GM21526 (cell line): ENCODE results near the gene NEK6.

Experiments used
- ATAC-seq: cut with Tn5 transposase; IDR thresholded peaks from one replicate; pipeline ENCODE4 v1.9.1; 2021; ENCODE audit warnings: moderate library complexity; ENCODE audit not compliant: unreplicated experiment, low FRiP score

NEK6 gene

DNA sequence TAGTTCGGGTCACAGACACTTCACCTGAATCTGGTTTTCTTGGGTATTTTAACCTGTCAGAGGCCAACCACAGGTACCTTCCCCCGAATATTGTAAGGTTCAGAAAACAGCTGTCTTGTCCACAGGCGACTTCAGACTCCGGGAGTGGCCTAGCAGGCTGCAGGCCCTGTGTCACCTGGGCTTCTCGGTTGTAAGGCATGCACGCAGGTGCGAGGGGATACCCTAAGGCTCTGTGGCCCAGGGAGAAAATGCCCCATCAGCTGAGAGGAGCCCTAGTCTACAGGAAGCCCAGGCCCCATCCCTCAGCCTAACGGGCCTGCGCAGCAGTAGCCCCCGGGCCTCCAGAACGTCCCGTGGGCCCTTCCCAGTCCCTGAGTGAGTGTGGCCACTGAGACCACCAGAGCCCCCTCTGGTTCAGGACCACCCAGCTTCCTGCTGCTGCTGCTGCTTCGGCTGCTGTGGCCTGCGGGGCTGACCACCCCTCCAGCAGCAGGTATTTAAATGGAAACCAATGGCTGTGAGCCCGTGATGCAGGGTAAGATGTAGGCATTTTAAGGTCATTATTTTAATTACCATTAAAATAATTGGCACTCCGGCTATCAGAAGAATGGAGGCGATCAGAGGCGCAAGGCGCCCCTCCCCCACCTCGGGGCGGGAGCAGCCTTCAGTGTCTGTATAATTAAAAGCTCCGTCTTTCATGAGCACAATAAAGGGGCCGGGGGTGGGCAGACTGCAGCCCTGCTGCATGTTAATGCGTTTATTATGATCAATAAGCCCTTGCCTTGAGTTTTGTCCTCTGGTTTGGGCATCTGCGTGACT, 92.1 kb downstream of the NEK6 start:
- ATAC-seq: no peak

DNA sequence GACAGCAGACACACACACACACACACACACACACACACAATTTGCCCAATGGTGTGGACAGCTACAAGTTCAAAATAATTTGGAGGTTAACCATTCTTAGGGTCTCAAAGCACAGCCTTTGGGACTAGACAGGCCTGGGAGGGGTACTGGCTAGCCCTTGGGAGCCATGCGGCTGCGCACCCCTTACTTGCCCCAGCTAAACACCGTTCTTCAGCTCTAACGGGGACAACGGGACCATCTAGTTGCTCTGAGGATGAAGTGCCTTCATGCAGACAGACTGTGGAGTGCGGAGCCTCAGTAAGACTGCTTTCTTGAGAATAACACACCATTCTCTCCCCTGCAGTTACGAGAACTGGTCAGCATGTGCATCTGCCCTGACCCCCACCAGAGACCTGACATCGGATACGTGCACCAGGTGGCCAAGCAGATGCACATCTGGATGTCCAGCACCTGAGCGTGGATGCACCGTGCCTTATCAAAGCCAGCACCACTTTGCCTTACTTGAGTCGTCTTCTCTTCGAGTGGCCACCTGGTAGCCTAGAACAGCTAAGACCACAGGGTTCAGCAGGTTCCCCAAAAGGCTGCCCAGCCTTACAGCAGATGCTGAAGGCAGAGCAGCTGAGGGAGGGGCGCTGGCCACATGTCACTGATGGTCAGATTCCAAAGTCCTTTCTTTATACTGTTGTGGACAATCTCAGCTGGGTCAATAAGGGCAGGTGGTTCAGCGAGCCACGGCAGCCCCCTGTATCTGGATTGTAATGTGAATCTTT, 92.9 kb downstream of the NEK6 start:
- no peak for ATAC-seq

DNA sequence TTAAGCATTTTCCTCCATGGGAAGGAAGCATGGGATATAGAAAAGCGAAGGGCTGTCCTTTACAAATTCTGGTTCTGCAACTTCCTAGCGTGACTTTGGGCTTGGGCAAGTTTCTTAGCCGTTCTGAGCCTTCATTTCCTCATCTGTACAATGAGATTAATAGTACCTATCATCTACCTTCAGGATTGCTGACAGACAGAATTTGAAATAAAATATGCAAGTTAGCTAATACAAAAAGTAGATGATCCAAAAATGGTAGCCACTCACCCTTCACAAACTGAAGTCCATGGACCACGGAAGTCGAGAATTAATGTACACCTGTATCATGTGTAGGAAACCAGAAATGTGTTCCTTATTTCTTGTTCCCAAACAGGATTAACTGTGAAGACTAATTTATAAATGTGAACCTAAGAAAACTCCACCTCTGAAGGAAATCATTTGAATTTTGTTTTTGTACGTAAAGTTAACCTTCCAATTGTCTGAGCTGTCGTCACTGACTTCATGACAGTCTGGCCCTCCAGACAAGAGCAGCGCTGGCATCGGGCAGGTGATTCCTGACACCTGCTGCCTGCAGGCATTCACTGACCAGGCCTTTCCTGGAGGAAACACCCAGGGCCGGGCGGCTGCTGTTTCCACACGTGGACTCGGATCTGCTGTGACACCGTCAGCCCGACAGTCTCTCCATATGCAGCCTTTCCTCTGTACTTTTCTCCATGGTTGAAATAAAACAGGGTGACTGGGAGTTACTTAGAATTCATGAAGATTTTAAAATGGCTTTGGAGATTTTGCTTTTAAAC, 94.1 kb downstream of the NEK6 start:
- ATAC-seq: no peak

DNA sequence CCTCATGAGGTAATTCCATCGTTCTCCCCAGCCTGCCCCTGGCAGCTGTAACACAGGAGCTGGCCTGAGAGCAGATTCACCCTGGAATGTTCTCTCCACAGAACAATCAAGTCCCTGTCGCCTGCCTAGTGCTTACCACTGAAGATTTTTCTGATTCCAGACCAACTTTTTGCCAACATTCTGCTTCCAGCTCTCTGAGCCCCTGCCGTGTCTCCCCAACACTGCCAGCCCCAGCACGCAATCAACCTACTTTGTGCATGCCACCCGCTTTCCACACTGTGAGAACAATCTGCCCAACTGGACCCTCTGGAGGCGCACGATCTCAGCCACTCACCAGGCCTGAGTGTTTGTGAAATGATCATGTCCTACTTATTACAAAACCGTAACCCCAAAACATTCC, 94.9 kb downstream of the NEK6 start:
- no peak for ATAC-seq

DNA sequence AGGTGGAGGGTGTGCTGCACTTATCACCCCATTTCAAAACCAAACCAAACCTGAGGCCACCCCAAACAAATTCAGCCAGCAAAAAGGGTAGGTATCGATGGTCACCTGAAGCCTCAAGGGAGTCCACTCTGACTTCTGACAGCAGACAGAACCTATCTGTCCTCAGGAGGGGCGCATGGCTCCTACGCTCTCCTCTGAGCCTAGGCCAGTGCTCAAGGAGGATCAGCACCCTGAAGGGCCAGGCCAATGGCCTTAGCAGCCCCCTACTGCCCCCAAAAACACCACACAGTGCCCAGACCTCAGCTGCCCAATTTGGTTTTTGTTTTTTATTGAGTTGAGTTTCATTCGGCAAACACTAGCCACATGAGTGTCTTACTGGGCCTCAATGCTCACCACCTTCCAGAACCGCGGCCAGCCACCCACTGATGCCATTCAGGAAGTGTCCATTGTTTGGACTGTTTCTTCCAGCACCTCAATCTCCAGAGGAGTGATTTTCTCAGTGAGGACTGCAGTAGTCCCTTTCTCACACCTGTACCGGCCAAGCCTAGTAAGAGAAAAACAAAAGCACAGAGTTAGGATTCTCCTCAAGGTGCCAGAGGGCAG, 95.5 kb downstream of the NEK6 start:
- no peak for ATAC-seq

DNA sequence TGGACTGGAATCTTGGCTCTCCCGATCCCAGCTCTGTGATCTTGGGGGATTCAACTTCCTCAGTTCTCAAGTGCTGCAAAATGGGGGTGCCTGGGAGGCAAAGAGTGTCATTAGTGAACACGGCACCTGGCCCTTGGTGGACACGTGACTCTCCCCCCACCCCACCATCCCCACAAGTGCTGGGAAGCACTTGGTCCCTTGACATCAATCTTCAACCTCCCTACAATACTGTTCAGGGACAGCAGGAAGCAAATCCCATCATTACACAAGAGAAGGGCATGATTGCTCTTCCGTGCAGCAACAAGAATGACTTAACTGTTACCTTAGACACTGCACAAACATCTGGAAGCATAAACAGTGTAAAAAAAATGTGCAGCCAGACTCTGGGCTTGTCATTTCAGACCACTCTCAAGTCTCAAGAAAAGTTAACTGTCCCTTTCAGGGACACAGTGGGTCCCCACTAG, 96.1 kb downstream of the NEK6 start:
- no peak for ATAC-seq

DNA sequence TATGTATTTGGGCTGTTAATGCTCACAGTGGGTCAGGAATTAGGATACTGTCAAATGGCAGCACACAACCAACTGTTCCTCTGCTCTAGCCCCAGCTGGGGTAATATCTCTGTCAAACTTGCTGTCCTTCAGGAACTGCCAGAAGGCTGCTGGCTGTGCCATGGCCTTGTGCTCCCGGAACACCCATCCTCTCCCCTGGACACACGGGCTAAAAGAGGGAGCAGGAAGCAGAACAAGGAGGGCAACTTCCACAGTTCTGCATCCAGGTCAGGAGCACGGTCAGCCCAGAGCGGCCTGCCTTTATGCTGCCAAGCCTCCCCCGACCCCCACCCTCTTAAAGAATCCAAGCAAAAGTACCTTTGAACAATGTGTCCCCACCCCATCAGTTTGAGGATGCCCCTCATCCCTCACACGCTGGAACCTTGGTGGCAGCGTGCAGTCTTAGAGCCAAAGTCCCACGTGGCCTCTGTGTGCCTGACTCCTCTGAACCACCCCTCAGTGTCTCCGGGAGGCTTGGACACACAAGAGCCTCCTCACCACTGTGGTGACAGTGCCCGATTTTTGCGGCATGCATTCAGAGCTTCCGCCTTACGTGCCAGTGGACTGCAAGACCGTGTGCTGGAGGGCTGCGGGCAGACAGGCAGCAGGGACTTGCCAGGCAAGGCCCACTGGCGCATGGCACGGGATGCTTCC, 96.7 kb downstream of the NEK6 start:
- ATAC-seq: no peak

DNA sequence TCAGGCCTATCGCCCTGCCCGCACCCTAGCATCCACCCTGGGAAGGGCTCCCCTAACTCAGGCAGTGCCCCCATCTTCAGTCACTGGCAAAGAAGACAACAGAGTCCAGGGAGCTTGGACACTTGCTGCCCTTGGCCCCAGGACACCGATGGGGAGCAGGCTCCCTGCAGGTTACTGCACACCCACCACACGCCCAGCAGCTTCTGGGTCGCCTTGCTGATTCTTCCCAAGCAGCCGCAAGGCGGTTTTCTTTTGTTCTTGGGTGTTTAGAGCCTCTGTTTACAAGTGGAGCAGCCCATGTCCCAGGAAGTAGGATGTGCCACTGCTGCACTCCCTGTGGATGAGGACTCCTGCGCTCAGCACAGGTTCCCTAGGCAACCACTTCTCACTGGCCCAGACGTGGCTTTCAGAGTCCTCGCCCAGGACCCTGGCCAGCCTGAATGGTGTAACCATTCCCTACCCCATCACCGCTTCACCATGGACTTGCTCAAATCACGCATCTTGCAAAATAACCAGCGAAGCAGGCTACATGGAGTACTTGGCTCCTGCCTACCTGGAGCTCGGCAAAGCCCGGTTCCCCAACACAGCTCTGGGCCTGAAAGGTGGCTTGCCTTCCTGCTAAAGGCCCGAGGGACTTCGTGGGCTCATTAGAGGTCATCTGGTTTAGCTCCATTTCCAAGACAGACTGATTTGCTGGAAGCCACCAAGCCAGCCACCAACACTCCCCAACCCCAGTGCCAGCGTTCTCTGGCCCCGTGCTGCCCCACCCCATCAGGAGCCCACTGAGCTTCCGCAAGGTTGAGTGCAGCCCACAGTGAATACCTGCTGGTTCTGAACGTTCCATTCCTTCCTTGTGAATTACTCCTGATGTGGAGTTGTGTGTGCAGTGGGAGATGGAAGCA, 97.5 kb downstream of the NEK6 start:
- no peak for ATAC-seq

DNA sequence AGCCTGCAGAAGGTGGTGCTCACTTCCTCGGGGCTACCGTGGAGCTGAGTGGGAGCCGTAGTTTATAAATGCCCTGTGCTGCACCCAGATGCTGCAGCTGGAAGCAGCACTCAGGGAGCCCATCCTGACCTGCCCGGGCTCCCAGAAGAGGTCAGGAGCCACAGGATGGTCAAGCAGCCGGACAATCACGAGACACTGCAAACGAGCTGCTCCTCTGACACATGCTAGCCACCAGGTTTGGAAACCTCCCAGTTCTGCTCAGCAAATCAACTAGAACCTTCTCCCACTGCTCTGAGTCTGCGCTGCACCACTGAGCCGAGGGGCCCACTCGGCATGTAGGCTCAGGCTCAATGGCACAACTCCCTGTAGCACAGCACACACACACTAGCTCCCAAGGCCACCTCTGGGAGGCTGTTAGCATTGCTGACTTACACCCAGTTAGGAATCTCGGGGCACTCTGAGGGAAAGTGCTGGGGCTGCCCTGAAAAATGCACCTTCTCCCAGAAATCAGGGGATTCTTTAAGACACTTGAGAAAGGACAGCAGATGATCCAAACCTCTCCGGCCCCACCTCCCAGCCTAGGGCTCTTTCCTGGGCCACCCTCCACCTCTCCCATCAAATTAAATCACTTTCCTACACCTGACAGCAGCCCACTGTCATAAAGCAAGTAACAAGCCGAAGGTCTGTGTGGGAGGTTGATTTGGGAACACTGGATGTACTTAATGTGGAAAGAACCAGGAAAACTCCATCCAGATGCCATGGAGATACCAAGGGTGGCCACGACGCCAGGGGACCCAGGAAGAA, 98.4 kb downstream of the NEK6 start:
- ATAC-seq: no peak

DNA sequence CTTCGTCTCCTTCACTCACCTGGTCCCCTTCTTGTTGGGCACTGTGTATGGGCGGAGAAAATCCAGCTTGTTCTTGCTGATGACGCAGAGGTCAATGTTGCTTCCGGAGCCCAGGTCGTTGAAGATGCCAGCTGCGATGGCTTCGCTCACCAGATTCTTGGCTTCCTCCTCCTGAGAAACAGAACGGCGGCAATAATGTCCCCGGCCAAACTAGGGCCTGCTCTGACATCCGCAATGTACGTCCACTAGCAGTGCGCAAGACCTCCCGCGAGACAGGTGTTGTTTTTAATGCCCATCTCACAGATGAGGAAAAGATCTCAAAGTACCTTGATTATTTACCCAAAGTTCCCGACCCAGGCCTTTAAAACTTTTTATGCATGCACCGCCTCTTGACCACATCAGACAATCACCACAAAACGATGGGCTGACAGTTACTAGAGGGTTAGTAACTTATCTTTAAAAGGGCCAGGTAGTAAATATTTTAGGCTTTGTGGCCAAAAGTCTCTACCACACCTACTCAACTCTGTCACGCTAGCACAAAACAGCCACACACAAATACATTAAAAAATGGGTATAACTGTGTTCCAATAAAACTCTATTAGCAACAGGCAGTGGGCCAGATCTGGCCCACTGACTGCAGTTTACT, 99.1 kb downstream of the NEK6 start:
- ATAC-seq: no peak

DNA sequence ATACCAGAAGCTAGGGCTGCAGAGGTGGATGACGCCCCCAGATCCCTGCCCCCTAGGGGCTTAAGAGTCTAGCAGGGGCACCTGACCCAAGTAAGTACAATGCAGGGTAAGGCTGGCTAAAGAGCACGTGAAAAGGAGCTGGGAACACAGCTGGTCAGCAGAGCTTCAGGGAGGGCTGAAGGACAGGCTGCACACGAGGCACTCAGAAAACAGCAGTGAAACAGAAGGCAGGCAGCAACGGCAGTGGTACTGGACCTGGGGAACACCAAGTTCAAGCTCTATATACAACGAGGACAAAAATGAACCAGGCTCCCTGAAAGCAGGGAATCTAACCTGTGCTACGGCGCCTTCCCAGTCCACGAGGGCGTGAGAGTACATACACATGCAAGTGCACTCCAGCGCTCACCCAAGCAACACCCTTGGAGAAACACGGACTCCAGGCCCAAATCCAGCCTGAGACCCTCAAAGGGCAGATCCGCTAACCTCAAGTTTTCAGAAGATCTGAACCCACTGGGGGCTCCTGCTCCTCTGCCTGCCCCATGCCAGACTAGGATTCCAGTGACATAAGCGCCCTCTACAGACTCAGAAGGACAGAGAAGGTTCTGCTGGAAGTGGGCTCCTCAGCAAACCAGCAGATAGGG, 100.1 kb downstream of the NEK6 start:
- no peak for ATAC-seq

DNA sequence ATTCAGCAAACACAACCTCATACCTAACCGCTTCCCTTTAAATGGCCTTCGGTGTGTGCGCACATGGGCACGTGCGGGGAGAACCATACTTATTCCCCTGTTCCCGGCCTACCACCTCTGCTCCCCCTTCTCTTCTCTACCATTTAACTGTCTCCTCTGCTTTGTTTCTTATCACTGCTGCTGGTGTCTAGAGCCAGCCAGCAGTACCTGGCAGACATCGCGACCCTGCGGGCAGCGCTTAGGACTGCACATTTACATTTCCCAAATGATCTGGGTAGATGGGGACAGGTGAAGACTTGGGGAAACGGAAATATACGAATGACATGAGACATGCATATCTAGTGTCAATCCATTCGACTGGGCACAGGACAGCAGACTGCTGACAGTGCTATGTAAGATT, 100.9 kb downstream of the NEK6 start:
- no peak for ATAC-seq

DNA sequence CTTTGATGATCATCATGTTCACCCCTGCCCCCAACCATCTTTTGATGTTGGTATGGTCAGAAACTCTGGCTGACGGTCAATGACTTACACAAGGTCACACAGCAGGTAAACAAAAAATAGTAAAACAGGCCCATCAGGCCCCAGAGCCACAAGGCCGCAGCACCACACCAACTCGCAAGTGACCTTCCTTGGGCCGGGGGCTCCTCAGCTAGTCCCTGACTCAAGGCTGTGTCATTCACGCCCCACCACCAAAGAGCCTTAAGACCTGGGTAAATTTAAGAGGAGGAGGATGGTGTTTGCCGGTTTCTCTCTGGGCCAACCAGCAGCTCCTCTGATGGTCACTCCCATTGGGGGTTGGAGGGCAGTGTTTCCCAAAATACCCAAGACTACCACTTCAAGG, 101.7 kb downstream of the NEK6 start:
- ATAC-seq: no peak

DNA sequence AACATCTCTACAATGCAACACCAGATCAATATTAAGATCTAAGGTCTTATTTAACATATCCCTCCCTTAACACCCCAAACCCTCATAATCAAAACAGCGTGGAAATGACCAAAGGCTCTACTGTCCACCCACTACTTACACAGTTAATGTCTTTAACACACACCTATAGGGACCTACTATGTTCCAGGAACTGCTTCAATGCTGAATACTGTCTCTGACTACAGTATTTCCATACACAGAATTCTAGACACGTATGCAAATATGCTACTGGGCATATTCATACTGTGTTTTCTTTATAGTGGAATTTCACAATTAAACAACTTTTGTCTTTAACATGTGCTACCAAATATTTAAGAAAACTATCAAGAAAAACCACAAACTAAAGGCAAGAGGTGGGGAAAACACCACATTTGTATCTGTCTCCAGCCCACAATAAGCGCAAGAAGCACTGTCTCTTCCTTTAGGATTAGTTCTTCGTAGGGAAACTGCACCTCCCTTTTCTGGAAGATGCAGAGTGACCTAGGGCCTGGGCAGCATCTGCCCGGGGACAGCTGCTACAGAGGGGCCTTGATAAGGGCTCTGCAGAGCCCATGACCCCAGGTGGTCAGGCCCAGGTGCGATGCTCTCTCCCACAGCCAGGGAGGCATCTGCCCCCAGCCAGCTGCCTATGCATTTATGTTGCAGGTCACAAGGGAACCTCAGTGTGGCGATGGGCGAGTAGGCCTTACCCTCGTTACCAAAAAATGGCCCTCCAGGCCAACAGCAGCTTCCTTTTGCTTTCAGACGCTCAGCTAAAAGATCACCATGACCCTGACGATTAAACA, 102.3 kb downstream of the NEK6 start:
- ATAC-seq: no peak

DNA sequence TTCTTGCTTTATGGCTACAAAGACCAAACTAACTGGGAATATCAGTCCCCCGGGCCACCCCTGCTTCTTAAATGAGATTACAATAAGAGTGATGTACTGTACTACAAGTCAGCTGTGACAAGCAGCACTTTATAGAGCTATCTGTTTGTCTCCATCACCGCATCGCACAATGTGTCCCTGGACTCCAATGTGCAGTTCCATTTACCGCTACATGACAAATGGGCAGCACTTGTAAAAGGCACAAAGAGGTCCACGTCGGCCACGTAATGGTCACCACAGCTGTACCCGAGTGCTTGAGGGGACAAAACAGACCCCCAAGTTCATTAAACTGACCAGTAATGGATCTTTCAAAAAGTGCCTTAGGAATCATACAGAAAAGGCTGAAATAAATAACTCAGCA, 103.4 kb downstream of the NEK6 start:
- ATAC-seq: no peak

DNA sequence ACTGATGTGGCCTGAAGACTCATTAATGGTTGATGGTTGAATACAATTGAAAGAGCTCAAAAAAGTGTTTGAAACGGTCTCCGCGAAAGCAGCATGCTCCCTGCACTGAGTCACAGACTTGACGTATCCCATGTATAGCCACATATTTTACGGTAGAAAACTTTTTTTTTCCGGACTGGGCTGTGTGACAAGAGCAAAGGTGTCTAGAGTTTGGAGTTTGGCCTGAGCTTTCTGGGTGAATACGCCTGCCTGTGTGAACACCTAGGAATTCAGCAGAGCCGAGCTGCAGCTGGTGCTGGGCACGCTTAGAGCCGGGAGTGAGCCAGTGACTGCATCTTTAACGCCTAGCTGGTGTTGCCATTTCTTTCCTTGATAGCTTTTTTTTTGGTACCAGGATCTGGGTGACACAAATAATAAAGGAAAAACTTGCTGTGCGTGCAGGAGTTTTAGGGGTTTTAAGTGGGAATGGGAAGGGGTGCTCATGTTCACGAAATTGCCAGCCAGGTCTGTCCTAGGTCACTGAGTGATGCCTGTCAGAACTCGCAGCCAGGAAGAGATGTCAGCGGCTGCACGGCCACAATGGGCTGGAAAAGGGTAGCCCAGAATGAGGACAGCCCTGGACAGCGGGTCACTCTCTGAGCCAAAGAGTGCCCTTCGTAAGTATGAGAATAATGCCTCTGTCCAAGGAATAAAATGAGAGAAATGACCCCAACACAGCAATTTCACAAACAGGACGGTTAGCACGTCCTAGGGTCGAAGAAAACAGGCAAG, 105.8 kb downstream of the NEK6 start:
- ATAC-seq: no peak
